Kidney epithelial cell (primary cell): ENCODE results near the gene CD53. TPM values are rescaled to one million over a fixed set of nuclear protein-coding genes. Genes with fewer than 3 reads are reported as not detected.

Experiments used
- DNase-seq: peaks from one replicate; pipeline ENCODE4 v3.0.0-alpha.2; 2010; ENCODE audit warnings: low read depth
- H3K27me3 ChIP-seq: 2 replicates; pipeline ENCODE4 v1.6.0; 2011; ENCODE audit warnings: low read length; ENCODE audit not compliant: control insufficient read depth, insufficient read depth
- H3K36me3 ChIP-seq: 2 replicates; pipeline ENCODE4 v1.5.1; 2011; ENCODE audit warnings: low read length; ENCODE audit not compliant: control insufficient read depth, insufficient read depth
- H3K4me3 ChIP-seq: 2 replicates; pipeline ENCODE4 v1.5.1; 2011; ENCODE audit warnings: low read depth, mild to moderate bottlenecking, control low read depth, low read length
- total RNA-seq: library from RNA; depleted of rRNA; stranded (reverse); fragments of >200 nt; gene quantifications from 2 replicates; pipeline ENCODE4 v1.2.3, GENCODE V29; 2015
- TF ChIP-seq, protein P1 (sequence below): IDR thresholded peaks from 2 replicates; pipeline ENCODE4 v1.5.1; 2011; ENCODE audit warnings: mild to moderate bottlenecking, moderate library complexity, low read length, control low read depth, inconsistent platforms; ENCODE audit not compliant: insufficient read depth, poor library complexity, severe bottlenecking

The CD53 gene
- total RNA-seq, 1 donor from 2014 or later: not detected

DNA sequence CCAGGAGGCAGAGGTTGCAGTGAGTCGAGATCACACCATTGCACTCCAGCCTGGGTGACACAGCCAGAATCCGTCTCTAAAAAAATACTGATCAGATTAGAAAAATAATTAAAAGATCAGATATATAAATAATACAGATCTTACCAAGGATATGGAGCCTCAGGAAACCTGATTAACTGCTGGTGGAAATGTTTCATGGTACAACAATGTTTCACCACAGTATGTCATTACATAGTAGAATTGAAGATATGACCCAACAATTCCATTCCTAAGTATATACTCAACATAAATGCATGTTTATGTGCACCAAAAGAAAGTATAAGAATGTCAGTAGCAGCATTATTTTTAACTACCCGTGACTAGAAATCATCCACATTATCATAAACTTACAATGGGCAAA lies 41.7 kb downstream of the CD53 start:
- Histone ChIP-seq H3K27me3 (no peaks in the 10 kb centered on the region), H3K4me3 (no peak overlapping the region), H3K36me3 (no peaks in the 10 kb centered on the region)
- no peak for DNase-seq
- TF ChIP-seq, protein P1, sequence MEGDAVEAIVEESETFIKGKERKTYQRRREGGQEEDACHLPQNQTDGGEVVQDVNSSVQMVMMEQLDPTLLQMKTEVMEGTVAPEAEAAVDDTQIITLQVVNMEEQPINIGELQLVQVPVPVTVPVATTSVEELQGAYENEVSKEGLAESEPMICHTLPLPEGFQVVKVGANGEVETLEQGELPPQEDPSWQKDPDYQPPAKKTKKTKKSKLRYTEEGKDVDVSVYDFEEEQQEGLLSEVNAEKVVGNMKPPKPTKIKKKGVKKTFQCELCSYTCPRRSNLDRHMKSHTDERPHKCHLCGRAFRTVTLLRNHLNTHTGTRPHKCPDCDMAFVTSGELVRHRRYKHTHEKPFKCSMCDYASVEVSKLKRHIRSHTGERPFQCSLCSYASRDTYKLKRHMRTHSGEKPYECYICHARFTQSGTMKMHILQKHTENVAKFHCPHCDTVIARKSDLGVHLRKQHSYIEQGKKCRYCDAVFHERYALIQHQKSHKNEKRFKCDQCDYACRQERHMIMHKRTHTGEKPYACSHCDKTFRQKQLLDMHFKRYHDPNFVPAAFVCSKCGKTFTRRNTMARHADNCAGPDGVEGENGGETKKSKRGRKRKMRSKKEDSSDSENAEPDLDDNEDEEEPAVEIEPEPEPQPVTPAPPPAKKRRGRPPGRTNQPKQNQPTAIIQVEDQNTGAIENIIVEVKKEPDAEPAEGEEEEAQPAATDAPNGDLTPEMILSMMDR: no peak

DNA sequence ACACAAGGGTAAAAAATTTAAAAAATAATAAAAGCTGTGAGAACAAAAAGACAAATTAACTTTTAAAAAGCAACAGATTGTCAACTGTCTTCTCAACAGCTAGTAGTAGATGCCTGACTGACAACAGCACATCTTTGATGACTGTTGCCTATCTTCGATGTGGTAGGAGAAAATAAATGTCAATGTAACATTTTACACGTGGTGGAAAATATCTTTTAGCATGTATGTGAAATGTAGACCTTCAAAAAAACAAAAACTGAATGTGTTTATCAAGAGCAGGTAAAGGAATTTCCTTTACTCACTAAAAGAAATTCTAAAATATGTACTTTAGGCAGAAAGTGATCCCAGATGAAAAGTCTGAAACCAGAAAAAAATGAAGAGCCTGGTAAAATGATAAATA lies 42.9 kb downstream of the CD53 start:
- Histone ChIP-seq H3K4me3 (no peak overlapping the region), H3K36me3 (no peaks in the 10 kb centered on the region), H3K27me3 (no peaks in the 10 kb centered on the region)
- TF ChIP-seq, protein P1: no peak
- no peak for DNase-seq

DNA sequence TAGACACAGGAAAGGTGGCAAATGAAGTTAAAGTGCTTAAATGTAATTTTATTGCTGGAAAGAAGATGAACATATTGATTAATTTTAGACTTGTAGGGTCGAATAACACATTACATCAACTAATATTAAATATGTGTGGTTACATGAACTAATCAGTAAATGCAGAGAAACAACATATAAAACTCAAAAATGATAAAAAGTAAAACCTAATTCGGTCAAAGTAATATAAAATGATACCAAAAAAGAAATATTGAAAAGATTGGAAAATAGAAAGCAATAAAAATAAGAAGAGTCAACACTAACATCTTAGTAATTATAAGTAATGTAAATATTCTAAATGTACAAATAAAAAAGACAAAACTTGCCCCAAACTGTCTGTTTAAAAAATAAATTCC lies 43.3 kb downstream of the CD53 start:
- TF ChIP-seq, protein P1: no peak
- no peak overlapping the region for H3K4me3 ChIP-seq
- no peak for DNase-seq
- H3K27me3 ChIP-seq: no peaks in the 10 kb centered on the region
- H3K36me3 ChIP-seq: no peaks in the 10 kb centered on the region

DNA sequence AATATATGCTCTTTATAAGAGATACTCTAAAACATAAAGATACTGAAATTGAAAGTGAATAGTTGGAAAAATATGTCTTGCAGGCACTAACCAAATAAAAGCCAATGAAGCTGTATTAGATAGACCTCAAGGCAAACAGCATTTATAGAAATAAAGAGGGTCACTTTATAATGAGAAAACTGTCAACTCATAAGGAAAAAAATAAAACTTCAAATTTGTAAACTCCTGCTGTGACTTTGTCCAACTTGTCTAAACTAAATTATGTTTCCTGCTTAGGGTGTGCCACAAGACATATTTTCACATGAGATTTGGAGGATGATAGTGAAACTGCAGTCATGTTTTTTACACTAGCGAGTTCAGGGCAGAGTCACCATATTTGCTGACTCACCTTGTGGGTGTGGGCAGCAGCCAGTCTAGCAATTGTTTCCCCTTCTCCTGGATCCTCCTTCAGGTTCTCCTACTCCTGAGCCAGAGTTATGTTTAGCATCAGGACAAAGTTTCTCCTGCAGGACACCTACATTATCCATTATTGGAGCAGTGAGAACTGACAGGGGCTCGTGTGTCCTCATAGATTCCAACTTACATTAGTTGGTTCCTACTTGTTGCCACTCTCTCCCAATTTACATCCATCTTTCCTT lies 43.8 kb downstream of the CD53 start:
- H3K4me3 ChIP-seq: no peak overlapping the region
- peak; percentile 9 for DNase-seq

DNA sequence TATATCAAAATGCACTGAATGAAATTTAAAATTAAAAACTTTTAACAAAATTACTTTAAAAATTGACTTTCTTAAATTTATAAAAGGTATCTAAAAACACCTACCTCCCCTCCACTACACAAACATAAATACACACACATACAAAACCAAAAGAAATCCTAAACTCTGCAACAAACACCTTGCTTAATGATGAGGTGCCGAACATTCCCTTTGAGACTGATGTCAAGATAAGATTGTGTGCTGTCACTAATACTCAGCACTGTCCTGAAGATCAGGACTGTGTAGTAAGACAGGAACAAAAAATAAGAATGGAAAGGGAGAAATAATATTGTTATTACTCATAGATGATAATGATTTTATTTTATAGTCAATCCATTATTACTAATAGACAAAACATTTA lies 45.1 kb downstream of the CD53 start:
- DNase-seq: no peak
- Histone ChIP-seq H3K4me3 (no peak overlapping the region), H3K27me3 (no peaks in the 10 kb centered on the region), H3K36me3 (no peaks in the 10 kb centered on the region)
- TF ChIP-seq, protein P1: no peak

More for the DNA sequence above, 43.8 kb downstream of the CD53 start:
- TF ChIP-seq, protein P1: no peak
- Histone ChIP-seq H3K36me3 (no peaks in the 10 kb centered on the region), H3K27me3 (no peaks in the 10 kb centered on the region)

DNA sequence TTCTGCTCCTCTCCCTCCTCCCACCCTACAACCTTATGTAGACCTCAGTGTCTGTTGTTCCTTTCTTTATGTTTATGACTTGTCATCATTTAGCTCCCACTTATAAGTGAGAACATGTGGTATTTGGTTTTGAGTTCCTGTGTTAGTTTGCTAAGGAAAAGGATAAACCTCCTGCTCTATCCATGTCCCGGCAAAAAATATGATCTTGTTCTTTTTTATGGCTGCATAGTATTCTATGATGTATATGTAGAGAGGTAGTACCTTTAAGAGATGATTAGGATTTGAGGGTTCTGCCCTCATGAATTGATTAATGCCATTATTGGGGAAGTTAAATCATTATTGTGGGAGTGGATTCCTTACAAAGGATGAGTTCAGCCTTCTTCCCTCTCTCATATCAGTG lies 49.0 kb downstream of the CD53 start:
- TF ChIP-seq, protein P1: no peak
- no peak for DNase-seq
- no peaks in the 10 kb centered on the region for H3K27me3 ChIP-seq
- no peaks in the 10 kb centered on the region for H3K36me3 ChIP-seq
- H3K4me3 ChIP-seq: no peak overlapping the region
